Neural cell (in vitro differentiated cells): ENCODE measurements around the gene PRKCE.

Source experiments
- EP300 ChIP-seq: fragments of 450-650 bp; conservative IDR thresholded peaks from 2 replicates; pipeline ENCODE4 v1.6.1; 2014; ENCODE audit warnings: antibody characterized with exemption, mild to moderate bottlenecking, moderate library complexity; ENCODE audit not compliant: poor library complexity, severe bottlenecking
- EZH2 ChIP-seq: fragments of 200-600, 300-800 bp; shearing (Covaris generic), sonication (generic); IDR thresholded peaks from 2 replicates; pipeline ENCODE4 v1.6.1; 2014; ENCODE audit warnings: antibody characterized with exemption, low read length, borderline replicate concordance, mild to moderate bottlenecking; ENCODE audit not compliant: insufficient read depth, poor library complexity, severe bottlenecking
- POLR2AphosphoS5 ChIP-seq: IDR thresholded peaks from 2 replicates; pipeline ENCODE4 v1.6.1; 2012
- RAD21 ChIP-seq: fragments of 450-650 bp; conservative IDR thresholded peaks from 2 replicates; pipeline ENCODE4 v1.6.1; 2014; ENCODE audit warnings: antibody characterized with exemption, mild to moderate bottlenecking, moderate library complexity
- SMC3 ChIP-seq: fragments of 450-650 bp; conservative IDR thresholded peaks from 2 replicates; pipeline ENCODE4 v1.6.1; 2014; ENCODE audit warnings: antibody characterized with exemption, mild to moderate bottlenecking, moderate library complexity; ENCODE audit not compliant: poor library complexity
- TAF1 ChIP-seq: IDR thresholded peaks from 2 replicates; pipeline ENCODE4 v1.6.1; 2012; ENCODE audit warnings: low read depth
- TF ChIP-seq, protein P1 (sequence below): fragments of 450-650 bp; IDR thresholded peaks from 2 replicates; pipeline ENCODE4 v1.5.1; 2014; ENCODE audit warnings: antibody characterized with exemption, mild to moderate bottlenecking, moderate library complexity; ENCODE audit not compliant: poor library complexity, severe bottlenecking

DNA sequence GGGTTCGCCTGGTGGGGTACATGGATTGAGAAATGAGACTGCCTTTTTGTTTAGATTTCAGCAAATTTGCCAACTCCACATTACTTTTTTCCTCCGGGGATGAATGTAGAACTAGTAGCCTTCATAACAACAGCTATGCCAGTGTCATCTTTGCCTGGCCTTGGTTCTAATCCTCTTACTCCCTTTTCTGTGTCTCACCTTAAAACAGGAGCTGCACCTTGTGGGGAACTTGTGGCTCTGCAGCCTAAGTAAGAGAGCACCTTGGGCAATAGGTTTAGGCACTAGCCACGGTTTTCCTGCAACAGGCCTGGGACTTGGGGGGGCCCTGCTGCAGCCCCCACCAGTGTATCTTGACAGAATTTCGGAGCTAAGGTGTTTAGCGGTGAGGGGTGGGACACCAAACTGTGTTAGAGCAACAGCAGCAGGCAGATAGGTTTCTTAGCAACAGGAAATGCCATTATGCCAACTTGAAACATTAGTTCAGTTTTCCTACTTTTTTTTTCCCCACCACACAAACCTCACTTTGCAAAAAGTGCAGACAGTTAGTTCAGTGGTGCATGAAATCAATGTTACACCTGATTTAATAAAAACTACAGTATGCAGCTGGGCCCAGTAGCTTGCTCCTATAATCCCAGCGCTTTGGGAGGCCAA lies 173.7 kb downstream of the PRKCE start:
- no peak for TF ChIP-seq RAD21
- no peak for TF ChIP-seq SMC3
- TF ChIP-seq, protein P1, sequence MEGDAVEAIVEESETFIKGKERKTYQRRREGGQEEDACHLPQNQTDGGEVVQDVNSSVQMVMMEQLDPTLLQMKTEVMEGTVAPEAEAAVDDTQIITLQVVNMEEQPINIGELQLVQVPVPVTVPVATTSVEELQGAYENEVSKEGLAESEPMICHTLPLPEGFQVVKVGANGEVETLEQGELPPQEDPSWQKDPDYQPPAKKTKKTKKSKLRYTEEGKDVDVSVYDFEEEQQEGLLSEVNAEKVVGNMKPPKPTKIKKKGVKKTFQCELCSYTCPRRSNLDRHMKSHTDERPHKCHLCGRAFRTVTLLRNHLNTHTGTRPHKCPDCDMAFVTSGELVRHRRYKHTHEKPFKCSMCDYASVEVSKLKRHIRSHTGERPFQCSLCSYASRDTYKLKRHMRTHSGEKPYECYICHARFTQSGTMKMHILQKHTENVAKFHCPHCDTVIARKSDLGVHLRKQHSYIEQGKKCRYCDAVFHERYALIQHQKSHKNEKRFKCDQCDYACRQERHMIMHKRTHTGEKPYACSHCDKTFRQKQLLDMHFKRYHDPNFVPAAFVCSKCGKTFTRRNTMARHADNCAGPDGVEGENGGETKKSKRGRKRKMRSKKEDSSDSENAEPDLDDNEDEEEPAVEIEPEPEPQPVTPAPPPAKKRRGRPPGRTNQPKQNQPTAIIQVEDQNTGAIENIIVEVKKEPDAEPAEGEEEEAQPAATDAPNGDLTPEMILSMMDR, result no peak
- TF ChIP-seq POLR2AphosphoS5, result no peak
- TF ChIP-seq EZH2, result no peak
- TF ChIP-seq EP300, result no peak
- no peak for TF ChIP-seq TAF1
